ENCODE measurements around the gene CSPG5.

The CSPG5 gene

DNA sequence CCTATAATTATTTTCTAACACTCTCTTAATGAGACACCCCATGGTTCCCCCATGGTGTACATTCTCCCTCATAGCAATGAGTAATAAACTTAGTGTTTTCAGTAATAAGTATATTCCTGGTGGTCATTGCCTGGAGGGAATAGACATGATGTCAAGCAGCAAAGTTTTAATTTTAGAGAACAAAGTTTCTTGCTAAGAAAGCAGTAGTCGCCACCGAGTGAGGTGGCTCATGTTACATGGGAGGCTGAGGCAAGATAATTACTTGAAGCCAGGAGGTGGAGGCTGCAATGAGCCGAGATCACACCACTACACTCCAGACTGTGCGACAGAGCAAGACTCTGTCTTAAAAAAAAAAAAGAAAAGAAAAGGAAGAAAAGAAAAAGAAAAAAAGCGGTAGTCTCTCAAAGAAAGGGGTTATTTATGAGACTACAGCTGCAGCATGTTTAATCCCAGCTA, 62.8 kb downstream of the CSPG5 start:
- DNase-seq (ENCODE audit: extremely low read depth, low read depth), result no peak
- no peak for TF ChIP-seq CTCF (IDR thresholded peaks at IDR 0.05; ENCODE audit: low read depth, low read length, missing control alignments)
- no peak overlapping the region for H3K4me3 ChIP-seq (replicated peaks; ENCODE audit: low read depth, low read length)

DNA sequence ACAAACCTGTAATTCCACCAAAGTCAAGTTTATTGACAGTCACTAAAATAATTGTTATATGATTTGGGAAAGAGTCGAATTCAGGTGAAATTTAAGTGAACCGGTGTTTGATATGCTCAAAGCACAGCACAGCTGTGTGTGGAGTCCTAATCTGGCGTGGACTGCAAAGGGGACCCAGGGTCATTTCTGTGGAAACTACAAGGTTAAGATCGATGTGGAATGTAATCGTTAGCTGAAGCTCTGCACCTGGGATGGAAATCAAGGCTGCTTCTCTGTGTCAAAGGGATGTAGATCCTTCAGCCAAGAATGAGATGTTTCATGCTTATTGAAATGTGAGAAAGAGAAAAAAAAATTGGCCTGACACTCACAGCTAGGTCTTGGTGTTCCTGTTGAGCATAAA, 63.6 kb downstream of the CSPG5 start:
- no peak for TF ChIP-seq CTCF (IDR thresholded peaks at IDR 0.05; ENCODE audit: low read depth, low read length, missing control alignments)
- no peak overlapping the region for H3K4me3 ChIP-seq (replicated peaks; ENCODE audit: low read depth, low read length)
- no peak for DNase-seq (ENCODE audit: extremely low read depth, low read depth)

GRCh38 chr3:47513125-47513929, 65.3 kb downstream of the CSPG5 start, which contains the start of gene ELP6:
TSS of gene ELP6 (minus strand) at chr3:47513712. CDS start at chr3:47513590, 122 bp downstream.
- TF ChIP-seq CTCF (IDR thresholded peaks at IDR 0.05; ENCODE audit: low read depth, low read length, missing control alignments), result peak; percentile 44
- peak within 1 kb of the TSS; percentile 64 for H3K4me3 ChIP-seq (replicated peaks; ENCODE audit: low read depth, low read length)
- DNase-seq (ENCODE audit: extremely low read depth, low read depth), result peak; percentile 86

DNA sequence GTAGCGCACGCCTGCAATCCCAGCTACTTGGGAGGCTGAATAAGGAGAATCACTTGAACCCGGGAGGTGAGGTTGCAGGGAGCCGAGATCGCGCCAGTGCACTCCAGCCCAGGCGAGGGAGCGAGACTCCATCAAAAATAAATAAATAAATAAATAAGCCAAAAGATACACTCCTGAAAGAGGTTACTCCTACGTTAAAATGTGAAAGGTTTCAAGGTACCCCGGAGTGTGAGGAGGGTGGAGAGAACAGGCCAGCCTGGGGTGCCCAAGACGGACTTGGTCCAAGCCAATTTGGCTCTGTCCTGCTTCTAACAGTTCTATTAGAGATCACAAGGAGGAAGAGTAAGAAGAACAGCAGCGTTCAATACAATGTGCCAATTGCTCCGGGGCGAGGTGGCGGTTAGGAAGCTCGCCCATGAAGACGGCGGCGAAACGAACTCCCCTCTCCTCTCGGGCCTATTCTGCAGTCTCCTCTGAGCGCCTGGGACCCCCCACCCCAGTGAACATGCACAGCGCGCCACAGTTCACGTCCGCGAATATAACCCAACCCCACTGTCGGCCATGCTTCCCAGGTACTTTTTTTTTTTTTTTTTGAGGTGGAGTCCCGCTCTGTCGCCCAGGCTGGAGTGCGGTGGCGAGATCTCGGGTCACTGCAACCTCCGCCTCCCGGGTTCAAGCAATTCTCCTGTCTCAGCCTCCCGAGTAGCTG, 66.1 kb downstream of the CSPG5 start:
- no peak for TF ChIP-seq CTCF (IDR thresholded peaks at IDR 0.05; ENCODE audit: low read depth, low read length, missing control alignments)
- H3K4me3 ChIP-seq (replicated peaks; ENCODE audit: low read depth, low read length), result peak overlapping the region; percentile 64
- no peak for DNase-seq (ENCODE audit: extremely low read depth, low read depth)

Data from HFF-Myc (cell line).